GM19467 (cell line): ENCODE data around the gene ESD.

Experiments
- ATAC-seq: cut with Tn5 transposase; IDR thresholded peaks from one replicate; pipeline ENCODE4 v1.9.1; 2021; ENCODE audit warnings: mild to moderate bottlenecking, moderate library complexity; ENCODE audit not compliant: unreplicated experiment

The ESD gene

GRCh38 chr13:46747031-46747820 is 49.7 kb downstream of the ESD start:
- no peak for ATAC-seq

DNA sequence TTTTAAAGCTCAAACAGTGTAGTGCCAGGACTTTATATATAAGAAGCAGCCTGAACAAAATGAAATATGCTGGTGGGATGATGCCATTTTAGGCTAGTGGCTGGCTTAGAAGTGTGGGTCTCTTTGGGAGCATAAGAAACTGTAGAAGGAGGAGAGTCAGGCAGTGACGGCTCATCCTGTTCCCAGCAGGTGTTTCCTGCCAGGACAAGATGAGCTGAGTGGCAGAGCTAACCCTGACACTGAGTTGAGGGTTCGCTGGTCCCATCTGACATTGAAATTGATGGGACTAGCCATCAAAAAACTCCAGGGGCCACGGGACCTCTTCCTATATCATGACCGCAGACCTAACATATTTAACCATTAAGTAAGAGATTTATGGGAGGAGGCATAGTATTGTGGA is 51.3 kb downstream of the ESD start:
- no peak for ATAC-seq

GRCh38 chr13:46745062-46745461 is 51.9 kb downstream of the ESD start:
- no peak for ATAC-seq

DNA sequence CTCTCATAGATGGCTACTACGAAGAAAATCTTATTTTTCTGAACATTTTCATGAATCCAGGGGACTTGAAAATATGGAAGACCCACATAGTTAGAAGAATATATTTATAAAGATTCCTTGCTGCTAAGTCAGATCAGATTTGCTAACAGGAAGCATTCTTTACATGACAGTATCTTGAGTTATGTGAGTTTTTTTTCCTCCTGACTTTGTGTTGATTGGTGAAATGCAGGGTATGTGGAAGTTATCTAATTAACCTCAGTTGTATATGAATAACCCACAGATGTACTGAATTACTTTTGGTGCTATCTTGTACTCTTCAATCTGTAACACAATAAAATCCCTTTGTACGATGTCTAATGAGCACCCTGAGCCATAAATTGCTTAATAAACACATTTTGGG is 53.8 kb downstream of the ESD start:
- no peak for ATAC-seq

GRCh38 chr13:46739447-46740098 is 57.4 kb downstream of the ESD start:
- ATAC-seq: no peak

GRCh38 chr13:46738766-46739165 is 58.2 kb downstream of the ESD start:
- no peak for ATAC-seq

DNA sequence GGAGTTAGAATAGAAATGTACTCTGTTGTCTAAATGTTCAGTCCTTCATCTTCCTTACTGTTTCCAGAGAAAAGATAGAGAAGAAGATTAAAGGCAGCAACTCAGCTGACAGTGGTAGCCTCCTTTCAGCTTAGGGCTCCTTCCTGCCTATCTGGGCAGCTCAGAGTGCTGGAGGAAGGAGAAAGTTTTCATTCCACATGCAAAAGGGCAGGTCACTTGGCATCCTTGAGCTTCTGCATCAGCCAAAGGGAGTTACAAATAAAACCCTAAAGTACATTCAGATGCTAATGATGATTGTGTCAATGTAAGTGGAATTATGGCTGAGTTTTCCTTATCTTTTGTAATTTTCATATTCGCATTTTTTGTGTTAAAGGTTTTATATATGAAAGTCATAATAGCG is 58.9 kb downstream of the ESD start:
- ATAC-seq: no peak

DNA sequence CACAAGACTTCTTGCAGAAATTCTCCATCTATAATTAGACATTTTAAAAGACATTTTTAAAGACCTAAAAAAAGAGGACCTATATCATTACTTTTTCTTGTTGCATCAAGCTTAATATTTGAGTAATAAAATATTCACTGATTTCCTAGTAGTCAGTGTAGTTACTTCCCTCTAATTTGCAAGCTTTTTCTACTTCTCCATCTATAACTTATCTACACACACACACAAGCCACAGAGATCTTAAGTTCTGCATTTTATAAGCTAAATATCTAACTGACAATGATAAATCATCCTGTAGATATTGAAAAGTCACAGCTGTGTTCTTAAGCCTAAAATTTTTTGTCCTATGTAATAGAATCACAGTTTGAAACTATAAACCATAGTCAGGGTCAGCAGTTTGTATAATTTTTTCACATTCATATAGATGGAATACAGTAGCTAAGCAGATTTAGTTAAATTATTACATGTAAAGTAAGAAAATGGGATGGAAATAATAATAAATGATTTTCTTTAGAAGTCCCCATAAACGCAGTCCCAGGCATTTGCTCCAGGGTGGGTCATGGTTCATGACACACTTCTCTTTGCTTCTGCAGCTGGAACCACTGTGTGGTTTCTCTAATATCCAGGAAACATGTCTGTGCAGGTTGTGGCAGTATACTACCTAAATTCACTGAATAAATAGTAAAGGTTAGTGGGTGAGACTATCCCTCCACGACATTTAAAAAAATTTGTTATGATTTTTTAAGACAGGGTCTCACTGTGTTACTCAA is 60.2 kb downstream of the ESD start:
- ATAC-seq: no peak

- ATAC-seq: no peak
Observed at GRCh38 chr13:46735425-46735824, 61.5 kb downstream of the ESD start.

- ATAC-seq: no peak
Observed at GRCh38 chr13:46731535-46731934, 65.4 kb downstream of the ESD start.

- ATAC-seq: no peak
Observed at GRCh38 chr13:46728777-46729176, 68.2 kb downstream of the ESD start.

- no peak for ATAC-seq
Observed at GRCh38 chr13:46726347-46726746, 70.6 kb downstream of the ESD start.
